ENCODE results near the gene UCP1. TPM values are rescaled to one million over a fixed set of nuclear protein-coding genes. Genes with fewer than 3 reads are reported as not detected.

Gene UCP1, protein sequence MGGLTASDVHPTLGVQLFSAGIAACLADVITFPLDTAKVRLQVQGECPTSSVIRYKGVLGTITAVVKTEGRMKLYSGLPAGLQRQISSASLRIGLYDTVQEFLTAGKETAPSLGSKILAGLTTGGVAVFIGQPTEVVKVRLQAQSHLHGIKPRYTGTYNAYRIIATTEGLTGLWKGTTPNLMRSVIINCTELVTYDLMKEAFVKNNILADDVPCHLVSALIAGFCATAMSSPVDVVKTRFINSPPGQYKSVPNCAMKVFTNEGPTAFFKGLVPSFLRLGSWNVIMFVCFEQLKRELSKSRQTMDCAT
- total RNA-seq (not detected), polyA plus RNA-seq (under 1 TPM in 1 of 3 donors, not detected in 2; 0.09 TPM)
- long read RNA-seq, donor 1 = 0 reads
- long read RNA-seq, donor 2 = 0 reads

DNA sequence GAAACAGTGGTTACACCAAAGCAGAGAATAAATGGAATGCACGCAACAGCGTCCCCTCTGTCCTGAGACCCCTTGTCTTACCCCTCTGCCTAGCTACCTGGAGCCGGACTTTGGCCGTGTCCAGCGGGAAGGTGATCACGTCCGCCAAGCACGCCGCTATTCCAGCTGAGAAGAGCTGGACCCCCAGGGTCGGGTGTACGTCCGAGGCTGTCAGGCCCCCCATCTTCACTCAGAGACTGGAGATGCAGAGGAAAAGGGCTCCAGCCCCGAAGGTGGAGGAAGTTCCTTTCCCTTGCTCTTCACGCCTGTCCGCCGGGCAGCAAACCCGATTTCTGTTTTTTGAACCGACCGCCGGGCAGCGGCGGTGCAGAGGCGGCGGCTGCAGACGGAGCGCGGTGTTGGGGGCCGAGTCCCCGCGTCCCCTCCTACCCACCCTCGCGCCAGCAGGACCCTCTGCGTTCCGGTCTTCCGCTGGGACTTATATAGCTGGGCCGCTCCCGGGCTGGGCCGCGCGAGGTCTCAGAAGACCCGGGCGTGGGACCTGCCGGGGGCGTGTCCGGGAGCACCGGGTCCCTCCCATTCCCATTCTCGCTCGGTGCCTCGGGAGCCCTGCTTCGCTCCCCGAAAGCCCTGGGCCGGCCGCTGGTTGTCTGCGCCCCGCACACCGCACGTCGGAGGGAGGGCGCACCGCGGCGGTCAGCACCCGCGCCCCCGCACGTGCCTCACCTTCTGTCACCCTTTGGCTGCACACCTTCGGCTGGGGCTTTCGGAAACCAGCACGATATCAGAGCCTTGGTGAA, at the start of gene UCP1:
Gene UCP1 (minus strand): TSS at position 455 of the 800 bp plus-strand sequence. CDS start 232 bp downstream, at position 223.
- WGBS, 3 donors = 1 to 3% (median 2%) methylated on average over 57 to 69 of the region's 69 CpGs
- Histone ChIP-seq H3K4me3 (peak within 1 kb of the TSS; percentile 62), H3K27ac (no peak within 1 kb of the TSS), H3K27me3 (ENCODE audit: insufficient read depth in 3 of 3, low read length in 2 of 3) (peaks cover 0 to 58% (median 15%) of the 10 kb centered on the region in 3 donors), H3K36me3 (ENCODE audit: insufficient read depth in 1 of 2, low read depth in 1 of 2) (no peaks in the 10 kb centered on the region), H3K4me1 (peaks cover 17% of the 10 kb centered on the region), H3K9me3 (no peaks in the 10 kb centered on the region)
- DNase-seq = peak in 1 of 2 donors; percentile 19
- intact Hi-C loops (cut with DNase I) = no loop called here
- peak in 3 of 4 donors; percentile 27 to 58 (median 33) for ATAC-seq
- TF ChIP-seq, protein P1, sequence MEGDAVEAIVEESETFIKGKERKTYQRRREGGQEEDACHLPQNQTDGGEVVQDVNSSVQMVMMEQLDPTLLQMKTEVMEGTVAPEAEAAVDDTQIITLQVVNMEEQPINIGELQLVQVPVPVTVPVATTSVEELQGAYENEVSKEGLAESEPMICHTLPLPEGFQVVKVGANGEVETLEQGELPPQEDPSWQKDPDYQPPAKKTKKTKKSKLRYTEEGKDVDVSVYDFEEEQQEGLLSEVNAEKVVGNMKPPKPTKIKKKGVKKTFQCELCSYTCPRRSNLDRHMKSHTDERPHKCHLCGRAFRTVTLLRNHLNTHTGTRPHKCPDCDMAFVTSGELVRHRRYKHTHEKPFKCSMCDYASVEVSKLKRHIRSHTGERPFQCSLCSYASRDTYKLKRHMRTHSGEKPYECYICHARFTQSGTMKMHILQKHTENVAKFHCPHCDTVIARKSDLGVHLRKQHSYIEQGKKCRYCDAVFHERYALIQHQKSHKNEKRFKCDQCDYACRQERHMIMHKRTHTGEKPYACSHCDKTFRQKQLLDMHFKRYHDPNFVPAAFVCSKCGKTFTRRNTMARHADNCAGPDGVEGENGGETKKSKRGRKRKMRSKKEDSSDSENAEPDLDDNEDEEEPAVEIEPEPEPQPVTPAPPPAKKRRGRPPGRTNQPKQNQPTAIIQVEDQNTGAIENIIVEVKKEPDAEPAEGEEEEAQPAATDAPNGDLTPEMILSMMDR (IDR thresholded peaks at IDR 0.05) = no peak

DNA sequence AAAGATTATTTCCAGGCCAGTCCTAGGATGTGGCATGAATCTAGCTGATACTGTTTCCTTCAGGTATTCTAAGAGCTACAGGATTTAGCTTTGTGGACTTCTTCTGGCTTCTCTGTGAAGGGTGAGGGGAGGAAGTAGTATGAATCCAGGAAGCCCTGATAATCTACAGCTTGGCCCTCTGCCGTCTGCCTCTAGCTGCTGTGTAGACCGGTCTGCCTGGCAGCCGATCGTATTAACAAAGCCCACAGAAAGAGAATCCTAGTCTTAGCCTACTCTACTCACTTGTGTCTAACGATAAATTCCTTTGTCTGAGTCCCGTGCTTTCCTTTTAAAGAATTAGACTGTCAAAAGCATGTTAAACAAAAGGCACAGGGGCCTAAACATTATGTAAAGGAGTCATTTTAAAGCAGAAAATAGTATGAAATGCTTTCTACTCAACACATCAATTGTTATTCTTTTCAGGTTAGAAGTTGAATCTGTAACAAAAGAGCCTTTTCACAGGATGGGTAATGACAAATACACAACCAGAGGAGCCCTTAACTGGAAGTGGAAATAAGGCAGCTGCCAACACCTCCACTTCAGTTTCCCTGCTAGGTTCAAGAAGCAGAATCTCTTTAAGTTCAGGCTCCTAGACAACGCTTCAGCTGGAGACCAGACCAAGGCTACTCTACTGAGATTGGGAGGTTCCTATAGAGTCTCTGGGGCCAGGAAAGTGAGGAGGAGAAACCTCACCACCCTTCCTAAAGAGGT, 48.9 kb upstream of the UCP1 start:
- 59 to 61% (median 60%) methylated on average over 7 of the region's 7 CpGs for WGBS, 3 donors
- Histone ChIP-seq H3K4me1 (no peaks in the 10 kb centered on the region), H3K4me3 (no peak overlapping the region), H3K27me3 (ENCODE audit: insufficient read depth in 3 of 3, low read length in 2 of 3) (no peaks in the 10 kb centered on the region), H3K9me3 (no peaks in the 10 kb centered on the region), H3K27ac (no peak overlapping the region), H3K36me3 (ENCODE audit: insufficient read depth in 1 of 2, low read depth in 1 of 2) (peaks cover 0 to 11% of the 10 kb centered on the region in 2 donors)
- ATAC-seq (no peak), DNase-seq (no peak)
- TF ChIP-seq, protein P1 (IDR thresholded peaks at IDR 0.05) = no peak
- intact Hi-C loops (cut with DNase I) = no loop called here

DNA sequence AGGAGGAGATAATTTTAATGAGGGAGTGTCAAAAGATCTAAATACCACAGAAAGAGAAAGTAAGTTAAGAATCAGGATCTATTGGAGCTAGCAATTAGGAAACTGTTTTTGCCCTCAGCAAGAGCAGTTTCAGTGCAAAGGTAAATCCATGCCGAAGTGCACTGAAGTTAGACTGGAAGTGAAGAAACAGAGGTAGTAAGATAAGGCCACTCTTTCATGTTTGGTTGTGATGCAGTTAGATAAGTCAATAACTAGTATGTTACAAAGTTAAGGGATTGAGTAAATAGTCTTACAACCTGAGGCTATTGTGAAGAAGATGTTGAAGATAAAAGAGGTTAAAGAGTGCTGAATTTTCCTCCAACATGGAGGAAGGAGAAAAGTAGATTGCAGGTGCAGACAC, 46.7 kb upstream of the UCP1 start:
- no peak overlapping the region for H3K27ac ChIP-seq
- no peaks in the 10 kb centered on the region for H3K4me1 ChIP-seq
- ATAC-seq (no peak), DNase-seq (no peak)
- H3K27me3 ChIP-seq (ENCODE audit: insufficient read depth in 3 of 3, low read length in 2 of 3) = no peaks in the 10 kb centered on the region
- TF ChIP-seq, protein P1 (IDR thresholded peaks at IDR 0.05) = no peak
- no peak overlapping the region for H3K4me3 ChIP-seq
- intact Hi-C loops (cut with DNase I) = no loop called here
- no peaks in the 10 kb centered on the region for H3K36me3 ChIP-seq (ENCODE audit: insufficient read depth in 1 of 2, low read depth in 1 of 2)
- H3K9me3 ChIP-seq = no peaks in the 10 kb centered on the region
- WGBS, 3 donors = 92 to 99% (median 93%) methylated on average over 1 of the region's 1 CpG

DNA sequence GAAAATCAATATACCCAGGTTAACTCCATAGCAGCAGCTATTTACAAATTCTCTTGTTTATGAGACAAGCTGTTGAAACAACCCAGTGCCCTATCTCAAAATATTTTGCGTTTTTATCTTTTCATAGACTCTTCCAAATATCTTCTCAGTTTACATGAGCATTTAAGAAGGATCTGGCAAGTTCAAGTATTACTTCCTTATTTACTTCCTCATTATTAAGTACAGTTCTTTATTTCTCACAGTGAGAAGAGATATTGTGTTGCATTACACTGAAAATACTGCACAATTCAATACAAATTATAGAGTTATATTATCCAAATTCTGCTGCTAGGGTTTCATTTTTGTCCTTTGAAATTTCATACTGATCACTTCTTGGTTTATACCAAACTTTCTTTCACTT, 43.6 kb upstream of the UCP1 start:
- ATAC-seq (no peak), DNase-seq (no peak)
- no peak overlapping the region for H3K4me3 ChIP-seq
- WGBS, 3 donors = 67 to 83% (median 80%) methylated on average over 1 of the region's 1 CpG
- TF ChIP-seq, protein P1 (IDR thresholded peaks at IDR 0.05) = no peak
- no peak overlapping the region for H3K27ac ChIP-seq
- intact Hi-C loops (cut with DNase I) = loop anchor here in 1 of 2 donors (5.0 kb wide), 1 partner anchor 255 kb away; no protein-coding TSS in a partner anchor
- no peaks in the 10 kb centered on the region for H3K27me3 ChIP-seq (ENCODE audit: insufficient read depth in 3 of 3, low read length in 2 of 3)
- H3K36me3 ChIP-seq (ENCODE audit: insufficient read depth in 1 of 2, low read depth in 1 of 2) = no peaks in the 10 kb centered on the region
- no peaks in the 10 kb centered on the region for H3K4me1 ChIP-seq
- no peaks in the 10 kb centered on the region for H3K9me3 ChIP-seq
